Ishikawa (cell line): ENCODE results near the gene PGAM5.

ENCODE experiments used
- CEBPB ChIP-seq: IDR thresholded peaks from 2 replicates; pipeline ENCODE4 v1.6.1; 2012
- EP300 ChIP-seq: IDR thresholded peaks from 2 replicates; pipeline ENCODE4 v1.6.1; 2012; ENCODE audit warnings: borderline replicate concordance
- FOXM1 ChIP-seq: IDR thresholded peaks from 2 replicates; pipeline ENCODE4 v1.6.1; 2012; ENCODE audit warnings: low read depth, borderline replicate concordance
- RAD21 ChIP-seq: IDR thresholded peaks from 2 replicates; pipeline ENCODE4 v1.6.1; 2012; ENCODE audit warnings: low read depth
- TCF12 ChIP-seq: IDR thresholded peaks from 2 replicates; pipeline ENCODE4 v1.6.1; 2012; ENCODE audit warnings: low read depth
- YY1 ChIP-seq: IDR thresholded peaks from 2 replicates; pipeline ENCODE4 v1.6.1; 2012; ENCODE audit warnings: low read depth
- TF ChIP-seq, protein P1 (sequence below): IDR thresholded peaks from 2 replicates; pipeline ENCODE4 v1.6.1; 2012
- TF ChIP-seq, protein P2 (sequence below): IDR thresholded peaks from 2 replicates; pipeline ENCODE4 v1.6.1; 2012; ENCODE audit warnings: low read depth, mild to moderate bottlenecking
- TF ChIP-seq, protein P3 (sequence below): IDR thresholded peaks from 2 replicates; pipeline ENCODE4 v1.6.1; 2012

DNA sequence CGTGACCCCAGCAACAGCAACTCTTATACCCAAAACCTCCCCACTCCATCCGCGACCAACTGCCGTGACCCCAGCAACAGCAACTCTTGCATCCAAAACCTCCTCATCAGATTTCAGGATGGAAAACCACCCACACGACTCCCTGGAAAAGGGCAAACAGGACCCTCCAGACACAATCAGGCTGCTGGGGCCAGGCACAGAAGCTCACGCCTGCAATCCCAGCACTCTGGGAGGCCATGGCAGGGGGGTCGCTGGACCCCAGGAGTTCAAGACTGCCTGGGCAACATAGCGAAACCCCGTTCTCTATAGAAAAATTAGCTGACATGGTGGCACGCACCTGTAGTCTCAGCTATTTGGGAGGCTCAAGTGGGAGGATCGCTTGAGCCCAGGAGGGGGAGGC, 19.7 kb downstream of the PGAM5 start:
- TF ChIP-seq EP300 (no peak), RAD21 (no peak), YY1 (no peak), CEBPB (no peak), FOXM1 (no peak), TCF12 (no peak)
- TF ChIP-seq, protein P1, sequence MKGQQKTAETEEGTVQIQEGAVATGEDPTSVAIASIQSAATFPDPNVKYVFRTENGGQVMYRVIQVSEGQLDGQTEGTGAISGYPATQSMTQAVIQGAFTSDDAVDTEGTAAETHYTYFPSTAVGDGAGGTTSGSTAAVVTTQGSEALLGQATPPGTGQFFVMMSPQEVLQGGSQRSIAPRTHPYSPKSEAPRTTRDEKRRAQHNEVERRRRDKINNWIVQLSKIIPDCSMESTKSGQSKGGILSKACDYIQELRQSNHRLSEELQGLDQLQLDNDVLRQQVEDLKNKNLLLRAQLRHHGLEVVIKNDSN, result no peak
- TF ChIP-seq, protein P2, sequence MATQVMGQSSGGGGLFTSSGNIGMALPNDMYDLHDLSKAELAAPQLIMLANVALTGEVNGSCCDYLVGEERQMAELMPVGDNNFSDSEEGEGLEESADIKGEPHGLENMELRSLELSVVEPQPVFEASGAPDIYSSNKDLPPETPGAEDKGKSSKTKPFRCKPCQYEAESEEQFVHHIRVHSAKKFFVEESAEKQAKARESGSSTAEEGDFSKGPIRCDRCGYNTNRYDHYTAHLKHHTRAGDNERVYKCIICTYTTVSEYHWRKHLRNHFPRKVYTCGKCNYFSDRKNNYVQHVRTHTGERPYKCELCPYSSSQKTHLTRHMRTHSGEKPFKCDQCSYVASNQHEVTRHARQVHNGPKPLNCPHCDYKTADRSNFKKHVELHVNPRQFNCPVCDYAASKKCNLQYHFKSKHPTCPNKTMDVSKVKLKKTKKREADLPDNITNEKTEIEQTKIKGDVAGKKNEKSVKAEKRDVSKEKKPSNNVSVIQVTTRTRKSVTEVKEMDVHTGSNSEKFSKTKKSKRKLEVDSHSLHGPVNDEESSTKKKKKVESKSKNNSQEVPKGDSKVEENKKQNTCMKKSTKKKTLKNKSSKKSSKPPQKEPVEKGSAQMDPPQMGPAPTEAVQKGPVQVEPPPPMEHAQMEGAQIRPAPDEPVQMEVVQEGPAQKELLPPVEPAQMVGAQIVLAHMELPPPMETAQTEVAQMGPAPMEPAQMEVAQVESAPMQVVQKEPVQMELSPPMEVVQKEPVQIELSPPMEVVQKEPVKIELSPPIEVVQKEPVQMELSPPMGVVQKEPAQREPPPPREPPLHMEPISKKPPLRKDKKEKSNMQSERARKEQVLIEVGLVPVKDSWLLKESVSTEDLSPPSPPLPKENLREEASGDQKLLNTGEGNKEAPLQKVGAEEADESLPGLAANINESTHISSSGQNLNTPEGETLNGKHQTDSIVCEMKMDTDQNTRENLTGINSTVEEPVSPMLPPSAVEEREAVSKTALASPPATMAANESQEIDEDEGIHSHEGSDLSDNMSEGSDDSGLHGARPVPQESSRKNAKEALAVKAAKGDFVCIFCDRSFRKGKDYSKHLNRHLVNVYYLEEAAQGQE, result no peak
- TF ChIP-seq, protein P3, sequence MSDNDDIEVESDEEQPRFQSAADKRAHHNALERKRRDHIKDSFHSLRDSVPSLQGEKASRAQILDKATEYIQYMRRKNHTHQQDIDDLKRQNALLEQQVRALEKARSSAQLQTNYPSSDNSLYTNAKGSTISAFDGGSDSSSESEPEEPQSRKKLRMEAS, result no peak
